PC-3 (cell line): ENCODE data around the gene TAGAP. TPM values are rescaled to one million over a fixed set of nuclear protein-coding genes. Genes with fewer than 3 reads are reported as not detected.

Experiments used
- ATAC-seq: fragments of 200-7000 bp; cut with Tn5 transposase; 2 replicates; pipeline ENCODE4 v1.9.1; 2020; ENCODE audit warnings: mild to moderate bottlenecking, moderate library complexity
- BruUV-seq: library from RNA; stranded (reverse); fragments of 400-500 nt; replicated peaks from 2 replicates; lab custom pipeline; 2021; lab: Mats Ljungman, UMichigan
- CTCF ChIA-PET: fragments of 300-600 bp; sonication (Branson Sonifier 250); formaldehyde crosslinking; loops from one replicate; lab custom pipeline; 2022; ENCODE audit warnings: antibody characterized with exemption; lab: Charles Lee
- POLR2A ChIA-PET: fragments of 300-600 bp; sonication (Branson Sonifier 250); formaldehyde crosslinking; loops from one replicate; lab custom pipeline; 2022; ENCODE audit warnings: antibody characterized with exemption; ENCODE audit not compliant: unreplicated experiment; lab: Charles Lee
- DNase-seq: peaks from one replicate; pipeline ENCODE4 v3.0.0-alpha.2; 2015
- H2AFZ ChIP-seq: fragments of 300-600 bp; sonication (generic); 2 replicates; pipeline ENCODE4 v1.6.0; 2016; ENCODE audit warnings: antibody characterized with exemption, low read length
- H3F3A ChIP-seq: fragments of 300-600 bp; sonication (generic); one replicate; pipeline ENCODE4 v1.6.0; 2017; ENCODE audit warnings: antibody characterized with exemption, low read length, control low read depth, mild to moderate bottlenecking; ENCODE audit not compliant: unreplicated experiment
- H3K27ac ChIP-seq: fragments of 300-600 bp; sonication (generic); 2 replicates; pipeline ENCODE4 v1.5.1; 2016; ENCODE audit warnings: mild to moderate bottlenecking, low read length
- H3K27me3 ChIP-seq: fragments of 300-600 bp; sonication (generic); 2 replicates; pipeline ENCODE4 v1.6.1; 2016; ENCODE audit warnings: low read length, mixed read lengths
- H3K36me3 ChIP-seq: fragments of 300-600 bp; sonication (generic); 2 replicates; pipeline ENCODE4 v1.6.1; 2016; ENCODE audit warnings: low read depth, mixed run types, low read length, mixed read lengths
- H3K4me1 ChIP-seq: fragments of 300-600 bp; sonication (generic); 2 replicates; pipeline ENCODE4 v1.5.1; 2016; ENCODE audit warnings: low read length; ENCODE audit not compliant: insufficient read depth
- H3K4me2 ChIP-seq: fragments of 300-600 bp; sonication (generic); 2 replicates; pipeline ENCODE4 v1.6.0; 2016; ENCODE audit warnings: low read length
- H3K4me3 ChIP-seq: fragments of 300-600 bp; sonication (generic); 2 replicates; pipeline ENCODE4 v1.5.1; 2016; ENCODE audit warnings: mild to moderate bottlenecking, low read length, mixed read lengths
- H3K79me2 ChIP-seq: fragments of 300-600 bp; sonication (generic); 2 replicates; pipeline ENCODE4 v1.6.1; 2017; ENCODE audit warnings: low read length, mixed read lengths
- H3K9ac ChIP-seq: fragments of 300-600 bp; sonication (generic); 2 replicates; pipeline ENCODE4 v1.6.0; 2016; ENCODE audit warnings: mild to moderate bottlenecking, low read length
- H3K9me2 ChIP-seq: fragments of 300-600 bp; sonication (generic); replicated peaks from 2 replicates; pipeline ENCODE4 v1.6.1; 2016; ENCODE audit warnings: mixed run types, low read length, mixed read lengths
- H3K9me3 ChIP-seq: fragments of 300-600 bp; sonication (generic); 2 replicates; pipeline ENCODE4 v1.6.1; 2016; ENCODE audit warnings: low read length, mixed read lengths
- H4K20me1 ChIP-seq: fragments of 300-600 bp; sonication (generic); 2 replicates; pipeline ENCODE4 v1.6.1; 2016; ENCODE audit warnings: low read length, mixed read lengths
- EZH2 ChIP-seq: fragments of 300-600 bp; sonication (generic); IDR thresholded peaks from one replicate; pipeline ENCODE4 v1.6.1; 2017; ENCODE audit warnings: antibody characterized with exemption, mild to moderate bottlenecking, low read length; ENCODE audit not compliant: unreplicated experiment
- EZH2phosphoT487 ChIP-seq: fragments of 300-600 bp; sonication (generic); IDR thresholded peaks from 2 replicates; pipeline ENCODE4 v1.6.1; 2018; ENCODE audit warnings: mild to moderate bottlenecking, antibody characterized with exemption, low read length, borderline replicate concordance
- intact Hi-C: fragments of 100-400 bp; cut with micrococcal nuclease; formaldehyde crosslinking; loops from 2 replicates; pipeline ENCODE4 v1.9.0; 2023
- total RNA-seq: library from RNA; depleted of rRNA; stranded (reverse); fragments of >200 nt; gene quantifications from 2 replicates; pipeline ENCODE4 v1.2.3, GENCODE V29; 2014
- TF ChIP-seq, protein P1 (sequence below): fragments of 300-600 bp; sonication (generic); conservative IDR thresholded peaks from 2 replicates; pipeline ENCODE4 v1.5.1; 2017; ENCODE audit warnings: antibody characterized with exemption, low read depth, mild to moderate bottlenecking, low read length

Gene TAGAP
- total RNA-seq, 1 experiment from 2014 or later: not detected

DNA sequence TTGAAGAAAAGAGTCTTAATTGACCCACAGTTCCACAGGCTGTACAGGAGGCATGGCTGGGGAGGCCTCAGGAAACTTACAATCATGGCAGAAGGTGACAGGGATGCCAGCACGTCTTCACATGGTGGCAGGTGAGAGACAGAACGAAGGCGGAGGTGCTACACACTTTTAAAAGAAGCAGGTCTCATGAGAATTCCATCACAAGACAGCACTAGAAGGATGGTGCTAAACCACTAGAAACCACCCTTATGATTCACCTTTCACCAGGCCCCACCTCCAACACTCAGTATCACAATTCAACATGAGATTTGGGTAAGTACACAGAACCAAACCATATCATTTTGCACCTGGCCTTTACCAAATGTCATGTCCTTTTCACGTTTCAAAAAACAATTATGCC lies 20.9 kb downstream of the TAGAP start:
- ChIA-PET CTCF (no interaction called here), POLR2A (interaction anchor here (0.6 kb wide), 1 partner anchor 123 kb away, joined by 3 read pairs; no protein-coding TSS in a partner anchor)
- no peak for DNase-seq
- Histone ChIP-seq H3K79me2 (no peaks in the 10 kb centered on the region), H3K27me3 (no peaks in the 10 kb centered on the region), H3K4me1 (no peaks in the 10 kb centered on the region), H3K4me2 (no peak overlapping the region), H3K27ac (no peak overlapping the region), H3K4me3 (no peak overlapping the region), H4K20me1 (no peaks in the 10 kb centered on the region), H3K9me3 (no peaks in the 10 kb centered on the region), H3K9me2 (no peaks in the 10 kb centered on the region), H3F3A (no peaks in the 10 kb centered on the region), H2AFZ (no peak overlapping the region), H3K36me3 (no peaks in the 10 kb centered on the region), H3K9ac (no peak overlapping the region)
- no TSS peak for BruUV-seq
- no peak for TF ChIP-seq EZH2phosphoT487
- TF ChIP-seq, protein P1, sequence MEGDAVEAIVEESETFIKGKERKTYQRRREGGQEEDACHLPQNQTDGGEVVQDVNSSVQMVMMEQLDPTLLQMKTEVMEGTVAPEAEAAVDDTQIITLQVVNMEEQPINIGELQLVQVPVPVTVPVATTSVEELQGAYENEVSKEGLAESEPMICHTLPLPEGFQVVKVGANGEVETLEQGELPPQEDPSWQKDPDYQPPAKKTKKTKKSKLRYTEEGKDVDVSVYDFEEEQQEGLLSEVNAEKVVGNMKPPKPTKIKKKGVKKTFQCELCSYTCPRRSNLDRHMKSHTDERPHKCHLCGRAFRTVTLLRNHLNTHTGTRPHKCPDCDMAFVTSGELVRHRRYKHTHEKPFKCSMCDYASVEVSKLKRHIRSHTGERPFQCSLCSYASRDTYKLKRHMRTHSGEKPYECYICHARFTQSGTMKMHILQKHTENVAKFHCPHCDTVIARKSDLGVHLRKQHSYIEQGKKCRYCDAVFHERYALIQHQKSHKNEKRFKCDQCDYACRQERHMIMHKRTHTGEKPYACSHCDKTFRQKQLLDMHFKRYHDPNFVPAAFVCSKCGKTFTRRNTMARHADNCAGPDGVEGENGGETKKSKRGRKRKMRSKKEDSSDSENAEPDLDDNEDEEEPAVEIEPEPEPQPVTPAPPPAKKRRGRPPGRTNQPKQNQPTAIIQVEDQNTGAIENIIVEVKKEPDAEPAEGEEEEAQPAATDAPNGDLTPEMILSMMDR: no peak
- no peak for TF ChIP-seq EZH2
- intact Hi-C loops: no loop called here
- no peak for ATAC-seq

DNA sequence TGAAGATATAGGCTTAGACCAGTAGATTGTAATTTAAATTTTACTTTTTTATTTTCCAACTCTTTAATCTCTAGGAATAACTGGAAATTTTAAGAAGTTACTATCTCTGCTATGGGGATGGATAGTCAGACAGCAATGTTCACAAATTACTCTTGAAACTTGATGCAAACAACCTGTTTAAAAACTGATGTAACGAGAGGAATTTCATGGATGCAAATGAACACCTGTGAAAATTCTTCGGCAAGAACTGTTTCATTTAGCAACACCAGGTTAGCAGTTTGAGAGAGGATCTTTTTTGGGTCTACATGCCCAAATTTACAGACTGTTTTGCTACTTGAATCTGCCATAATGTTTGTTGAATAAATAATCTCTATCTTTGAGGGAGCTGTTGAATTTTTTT lies 24.8 kb downstream of the TAGAP start:
- H3F3A ChIP-seq: no peaks in the 10 kb centered on the region
- H3K9me2 ChIP-seq: no peaks in the 10 kb centered on the region
- DNase-seq (no peak), ATAC-seq (no peak)
- H3K9ac ChIP-seq: no peak overlapping the region
- no peak overlapping the region for H2AFZ ChIP-seq
- H3K36me3 ChIP-seq: no peaks in the 10 kb centered on the region
- H3K4me3 ChIP-seq: no peak overlapping the region
- POLR2A ChIA-PET: no interaction called here
- TF ChIP-seq, protein P1: no peak
- no peak for TF ChIP-seq EZH2phosphoT487
- no peak for TF ChIP-seq EZH2
- H3K79me2 ChIP-seq: no peaks in the 10 kb centered on the region
- H3K9me3 ChIP-seq: no peaks in the 10 kb centered on the region
- no peak overlapping the region for H3K4me2 ChIP-seq
- H4K20me1 ChIP-seq: no peaks in the 10 kb centered on the region
- H3K27ac ChIP-seq: no peak overlapping the region
- H3K4me1 ChIP-seq: no peaks in the 10 kb centered on the region
- intact Hi-C loops: no loop called here
- no TSS peak for BruUV-seq
- H3K27me3 ChIP-seq: no peaks in the 10 kb centered on the region
- CTCF ChIA-PET: no interaction called here

DNA sequence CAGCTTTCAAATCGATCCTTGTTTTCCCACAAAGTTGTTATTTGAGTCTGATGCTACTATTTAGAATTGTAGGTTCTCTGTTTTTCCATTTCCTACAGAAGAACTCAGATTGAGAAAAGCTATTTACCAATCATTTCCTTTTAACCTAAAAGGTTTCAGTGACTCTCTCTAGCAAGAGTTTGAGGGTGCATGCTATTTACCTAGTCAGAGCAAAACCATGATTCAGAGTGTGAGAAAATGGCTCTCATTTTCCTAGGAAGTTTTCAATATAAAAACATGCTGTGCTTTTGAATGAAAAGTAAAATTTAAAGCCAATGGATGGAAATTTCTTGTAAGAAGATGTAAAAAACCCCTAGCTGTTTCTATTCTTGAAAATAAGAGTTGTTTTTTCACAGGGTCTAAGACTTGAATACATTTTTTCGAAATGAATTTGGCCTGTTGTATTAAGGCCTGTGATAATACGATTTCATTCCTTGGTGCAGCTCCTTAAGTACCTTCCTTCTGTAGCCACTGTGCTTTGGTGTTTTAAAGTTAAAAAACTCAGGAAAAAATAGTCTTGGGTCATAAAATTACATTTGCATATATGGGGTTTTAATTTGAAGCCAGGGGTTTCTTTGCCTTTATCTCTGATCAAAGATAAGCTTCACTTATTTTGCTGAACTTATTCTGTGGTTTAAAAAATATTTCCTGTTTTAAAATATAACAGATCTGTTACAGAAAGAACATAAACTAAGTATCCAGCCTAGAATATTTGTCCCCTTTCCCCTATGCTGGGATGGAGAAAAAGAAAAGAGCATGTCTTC lies 26.8 kb downstream of the TAGAP start:
- Histone ChIP-seq H3K9me3 (no peaks in the 10 kb centered on the region), H3F3A (no peaks in the 10 kb centered on the region), H3K27me3 (no peaks in the 10 kb centered on the region), H2AFZ (no peak overlapping the region), H4K20me1 (no peaks in the 10 kb centered on the region), H3K27ac (no peak overlapping the region), H3K4me3 (no peak overlapping the region), H3K9ac (no peak overlapping the region), H3K36me3 (no peaks in the 10 kb centered on the region), H3K9me2 (no peaks in the 10 kb centered on the region), H3K79me2 (no peaks in the 10 kb centered on the region), H3K4me2 (no peak overlapping the region), H3K4me1 (no peaks in the 10 kb centered on the region)
- intact Hi-C loops: no loop called here
- DNase-seq: no peak
- no TSS peak for BruUV-seq
- TF ChIP-seq, protein P1: no peak
- TF ChIP-seq EZH2: no peak
- no peak for TF ChIP-seq EZH2phosphoT487
- ChIA-PET POLR2A (no interaction called here), CTCF (no interaction called here)
- ATAC-seq: no peak
